Nephron progenitor cell (in vitro differentiated cells): Measurements from ENCODE around the gene MTX1.
"Not testable (repeated sequence)": the region's sequence is repeated elsewhere in the genome, so short reads cannot be mapped to it uniquely, and the experiment has no call there.

Source experiments
- DNase-seq: peaks from one replicate; pipeline ENCODE4 v3.0.0; 2021
- H3K27ac Mint-ChIP-seq: 2 replicates; pipeline ENCODE4 v1.8.0; 2021; ENCODE audit warnings: mild to moderate bottlenecking, moderate library complexity, mixed read lengths
- H3K27me3 Mint-ChIP-seq: 2 replicates; pipeline ENCODE4 v1.8.0; 2021; ENCODE audit warnings: mild to moderate bottlenecking, low read depth, mixed read lengths; ENCODE audit not compliant: poor library complexity
- H3K36me3 Mint-ChIP-seq: 2 replicates; pipeline ENCODE4 v1.8.0; 2021; ENCODE audit warnings: low read depth, mixed read lengths
- H3K4me1 Mint-ChIP-seq: 2 replicates; pipeline ENCODE4 v1.8.0; 2021; ENCODE audit warnings: mixed read lengths
- H3K4me3 Mint-ChIP-seq: 2 replicates; pipeline ENCODE4 v1.8.0; 2021; ENCODE audit warnings: mild to moderate bottlenecking, moderate library complexity, mixed read lengths
- H3K9me3 Mint-ChIP-seq: 2 replicates; pipeline ENCODE4 v1.8.0; 2021; ENCODE audit warnings: mild to moderate bottlenecking, moderate library complexity, mixed read lengths
- CTCF ChIP-seq: fragments of 200-600 bp; sonication (generic); IDR thresholded peaks from 2 replicates; pipeline ENCODE4 v1.5.0; 2021; ENCODE audit warnings: antibody characterized with exemption

Gene MTX1

GRCh38 chr1:155193275-155193990 is 15.1 kb upstream of the MTX1 start:
- H3K27ac Mint-ChIP-seq: peak overlapping the region; percentile 98
- no peaks in the 10 kb centered on the region for H3K9me3 Mint-ChIP-seq
- peak overlapping the region; percentile 90 for H3K4me3 Mint-ChIP-seq
- H3K36me3 Mint-ChIP-seq: peaks cover 20% of the 10 kb centered on the region
- H3K4me1 Mint-ChIP-seq: peaks cover 44% of the 10 kb centered on the region
- DNase-seq: peak; percentile 95
- peaks cover 3% of the 10 kb centered on the region for H3K27me3 Mint-ChIP-seq
- TF ChIP-seq CTCF: peak; percentile 97

- H3K9me3 Mint-ChIP-seq, DNase-seq, H3K27me3 Mint-ChIP-seq: not testable (repeated sequence)
- H3K27ac Mint-ChIP-seq: peak overlapping the region; percentile 98
- H3K4me3 Mint-ChIP-seq: peak overlapping the region; percentile 90
- H3K36me3 Mint-ChIP-seq: peaks cover 22% of the 10 kb centered on the region
- H3K4me1 Mint-ChIP-seq: peaks cover 44% of the 10 kb centered on the region
These were observed 14.6 kb upstream of the MTX1 start for GRCh38 chr1:155193991-155194240.

GRCh38 chr1:155195201-155196102 is 13.0 kb upstream of the MTX1 start:
- Mint-ChIP-seq H3K27ac (peak overlapping the region; percentile 95), H3K4me3 (peak overlapping the region; percentile 90), H3K27me3 (peaks cover 3% of the 10 kb centered on the region), H3K36me3 (peaks cover 30% of the 10 kb centered on the region), H3K4me1 (peaks cover 44% of the 10 kb centered on the region), H3K9me3 (no peaks in the 10 kb centered on the region)
- TF ChIP-seq CTCF: no peak
- no peak for DNase-seq

- peak overlapping the region; percentile 62 for H3K27ac Mint-ChIP-seq
- H3K4me1 Mint-ChIP-seq: peaks cover 44% of the 10 kb centered on the region
- DNase-seq: no peak
- no peaks in the 10 kb centered on the region for H3K9me3 Mint-ChIP-seq
- H3K27me3 Mint-ChIP-seq: peaks cover 3% of the 10 kb centered on the region
- peak overlapping the region; percentile 90 for H3K4me3 Mint-ChIP-seq
- no peak for TF ChIP-seq CTCF
- peaks cover 31% of the 10 kb centered on the region for H3K36me3 Mint-ChIP-seq
These were observed 12.2 kb upstream of the MTX1 start for GRCh38 chr1:155196103-155196892.

- H3K4me3 Mint-ChIP-seq: peak overlapping the region; percentile 67
These were observed 11.4 kb upstream of the MTX1 start for GRCh38 chr1:155196893-155197638.

More at GRCh38 chr1:155196893-155197638, 11.4 kb upstream of the MTX1 start:
- no peak for TF ChIP-seq CTCF
- H3K36me3 Mint-ChIP-seq: peaks cover 31% of the 10 kb centered on the region
- DNase-seq: no peak
- H3K27ac Mint-ChIP-seq: peak overlapping the region; percentile 74
- peaks cover 3% of the 10 kb centered on the region for H3K27me3 Mint-ChIP-seq
- peaks cover 41% of the 10 kb centered on the region for H3K4me1 Mint-ChIP-seq
- H3K9me3 Mint-ChIP-seq: no peaks in the 10 kb centered on the region
